GM13977 (cell line): Measurements from ENCODE around the gene WASF3.

Experiments used
- DNase-seq: peaks from one replicate; pipeline ENCODE4 v3.0.0; 2012; ENCODE audit warnings: low spot score
- in situ Hi-C: fragments of 300-500 bp; cut with MboI; formaldehyde crosslinking; loops from one replicate; pipeline ENCODE4 v1.12.0; 2022; ENCODE audit warnings: low sequenced_read_pairs, low pct_unique_long_range_greater_than_20kb, mixed read lengths, inconsistent platforms; ENCODE audit not compliant: unreplicated experiment
- TF ChIP-seq, protein P1 (sequence below): IDR thresholded peaks from 2 replicates; pipeline ENCODE4 v1.5.1; 2012; ENCODE audit warnings: mild to moderate bottlenecking, control low read depth; ENCODE audit not compliant: insufficient read depth; ENCODE audit errors: extremely low read depth, missing control alignments

Gene WASF3

DNA sequence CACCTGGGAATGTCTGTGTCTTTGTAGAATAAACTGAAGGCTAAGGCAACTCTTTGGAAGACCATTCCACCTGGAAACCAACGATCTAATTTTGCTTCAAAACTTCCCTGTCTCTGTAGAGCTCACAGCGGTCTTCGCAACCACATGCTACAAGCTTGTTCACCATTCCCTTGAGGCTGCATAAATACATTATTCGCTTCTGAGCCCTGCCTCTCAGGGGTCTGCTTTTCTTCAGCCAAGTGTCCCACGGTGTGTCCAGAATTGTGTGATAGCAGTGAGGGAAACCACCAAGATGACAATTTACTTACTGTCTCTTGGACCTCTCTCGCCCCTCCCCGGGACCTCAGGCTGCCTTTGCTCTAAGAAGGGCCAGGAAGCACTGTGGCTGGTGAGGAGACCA, 152.0 kb downstream of the WASF3 start:
- DNase-seq: no peak
- in situ Hi-C loops: no loop called here

DNA sequence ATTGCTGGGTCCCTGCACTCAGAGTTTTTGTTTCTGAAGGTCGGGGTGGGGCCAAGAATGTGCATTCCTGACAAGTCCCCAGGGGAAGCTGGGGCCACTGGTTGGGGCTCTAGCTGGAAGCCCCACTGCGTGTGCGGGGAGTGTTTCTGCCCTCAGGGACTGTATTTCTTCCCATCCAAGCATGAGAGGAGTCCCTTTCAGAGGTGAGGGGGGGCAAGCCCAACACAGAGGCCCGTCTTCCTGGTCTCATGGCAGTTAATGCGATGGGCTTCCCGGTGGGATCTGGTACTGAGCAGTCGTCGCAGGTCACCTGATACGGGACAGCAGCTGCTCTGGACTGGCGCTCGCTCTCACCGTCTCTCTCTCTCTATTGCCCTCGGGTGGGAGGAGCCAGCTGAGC, 152.7 kb downstream of the WASF3 start:
- TF ChIP-seq, protein P1, sequence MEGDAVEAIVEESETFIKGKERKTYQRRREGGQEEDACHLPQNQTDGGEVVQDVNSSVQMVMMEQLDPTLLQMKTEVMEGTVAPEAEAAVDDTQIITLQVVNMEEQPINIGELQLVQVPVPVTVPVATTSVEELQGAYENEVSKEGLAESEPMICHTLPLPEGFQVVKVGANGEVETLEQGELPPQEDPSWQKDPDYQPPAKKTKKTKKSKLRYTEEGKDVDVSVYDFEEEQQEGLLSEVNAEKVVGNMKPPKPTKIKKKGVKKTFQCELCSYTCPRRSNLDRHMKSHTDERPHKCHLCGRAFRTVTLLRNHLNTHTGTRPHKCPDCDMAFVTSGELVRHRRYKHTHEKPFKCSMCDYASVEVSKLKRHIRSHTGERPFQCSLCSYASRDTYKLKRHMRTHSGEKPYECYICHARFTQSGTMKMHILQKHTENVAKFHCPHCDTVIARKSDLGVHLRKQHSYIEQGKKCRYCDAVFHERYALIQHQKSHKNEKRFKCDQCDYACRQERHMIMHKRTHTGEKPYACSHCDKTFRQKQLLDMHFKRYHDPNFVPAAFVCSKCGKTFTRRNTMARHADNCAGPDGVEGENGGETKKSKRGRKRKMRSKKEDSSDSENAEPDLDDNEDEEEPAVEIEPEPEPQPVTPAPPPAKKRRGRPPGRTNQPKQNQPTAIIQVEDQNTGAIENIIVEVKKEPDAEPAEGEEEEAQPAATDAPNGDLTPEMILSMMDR: no peak
- DNase-seq: no peak
- in situ Hi-C loops: loop anchor here (10.0 kb wide), 1 partner anchor 155 kb away; no protein-coding TSS in a partner anchor

More for the DNA sequence above, 152.0 kb downstream of the WASF3 start:
- TF ChIP-seq, protein P1: no peak

DNA sequence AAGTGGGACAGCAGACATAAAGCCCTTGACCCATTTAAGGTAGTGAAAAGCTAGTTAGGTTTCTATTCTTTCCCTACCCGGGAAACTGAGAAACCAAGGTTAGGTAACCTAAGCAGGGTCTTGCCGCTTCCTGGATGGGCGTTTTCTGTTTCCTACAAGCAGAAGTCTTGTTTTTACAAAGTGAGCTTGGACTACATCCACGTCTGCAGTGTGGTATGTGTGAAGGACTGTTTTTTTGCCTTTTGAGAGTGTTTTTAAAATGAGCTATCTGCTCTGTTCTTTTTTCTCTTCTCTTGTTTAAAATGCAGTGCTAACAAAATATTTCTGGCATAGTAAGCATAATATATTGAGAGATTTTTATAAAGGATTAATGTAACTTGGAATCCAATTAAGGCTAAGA, 153.7 kb downstream of the WASF3 start:
- in situ Hi-C loops: loop anchor here (10.0 kb wide), 1 partner anchor 154 kb away; no protein-coding TSS in a partner anchor
- TF ChIP-seq, protein P1: no peak
- DNase-seq: no peak

DNA sequence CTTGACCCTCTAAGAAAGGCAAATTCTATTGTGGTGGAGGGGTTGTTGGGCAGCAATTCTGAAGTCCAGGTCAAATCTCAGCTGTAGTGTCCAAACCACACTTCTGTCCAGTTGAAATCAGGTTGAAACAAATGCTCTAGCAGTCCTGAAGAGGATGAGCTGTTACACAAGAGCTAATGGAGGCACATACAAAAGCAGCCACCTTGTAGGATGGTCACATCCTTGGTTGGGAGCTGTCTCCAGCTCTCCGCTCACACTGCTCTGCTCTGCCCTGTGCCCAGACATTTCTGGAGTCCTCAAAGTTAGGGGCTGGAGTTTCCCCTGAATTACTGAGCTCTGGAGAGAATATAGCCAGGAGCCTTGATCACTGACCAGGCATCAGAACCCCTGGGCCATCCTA, 155.9 kb downstream of the WASF3 start:
- in situ Hi-C loops: loop anchor here (10.0 kb wide), 1 partner anchor 151 kb away; no protein-coding TSS in a partner anchor
- TF ChIP-seq, protein P1: no peak
- no peak for DNase-seq

DNA sequence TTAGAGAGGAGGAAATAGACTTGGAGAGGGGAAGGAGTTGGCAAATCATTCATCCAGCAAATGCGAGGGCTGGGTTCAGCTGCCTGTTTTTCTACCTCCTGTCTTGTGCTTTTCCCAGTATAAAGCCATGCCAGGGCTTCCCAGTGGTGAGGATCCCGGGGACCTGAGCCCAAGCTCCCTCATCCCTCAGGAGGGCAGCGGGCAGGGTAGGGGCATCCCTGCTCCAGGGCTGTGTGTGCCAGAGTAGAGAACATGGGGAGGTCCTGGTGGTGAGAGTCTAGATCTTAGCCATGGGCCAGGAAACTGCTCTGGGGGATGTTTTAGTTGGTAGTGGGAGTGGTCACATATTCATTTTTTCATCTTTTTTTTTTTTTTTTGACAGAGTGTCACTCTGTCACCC, 159.5 kb downstream of the WASF3 start:
- TF ChIP-seq, protein P1: no peak
- DNase-seq: no peak
- in situ Hi-C loops: loop anchor here (10.0 kb wide), 1 partner anchor 148 kb away; no protein-coding TSS in a partner anchor

DNA sequence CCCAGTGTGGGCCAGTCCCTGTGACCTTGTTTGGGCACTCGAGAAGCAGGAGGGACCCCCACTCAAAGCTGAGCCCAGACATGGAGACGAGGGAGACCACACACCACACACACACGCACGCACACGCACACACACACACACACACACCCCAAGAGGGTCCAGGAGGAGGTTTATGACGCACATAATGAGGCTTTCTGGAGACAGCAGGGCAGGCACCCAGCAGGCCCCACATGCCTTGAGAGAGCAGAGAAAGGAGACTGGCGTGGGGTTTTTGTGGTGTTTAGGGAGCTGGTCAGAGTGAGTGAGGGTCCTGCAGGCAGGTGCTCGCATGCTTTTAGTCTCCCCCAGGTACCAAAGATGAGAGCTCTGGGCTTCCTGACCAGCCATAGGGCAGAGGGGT, 160.7 kb downstream of the WASF3 start:
- TF ChIP-seq, protein P1: no peak
- no peak for DNase-seq
- in situ Hi-C loops: loop anchor here (10.0 kb wide), 1 partner anchor 147 kb away; no protein-coding TSS in a partner anchor
